Measurements from ENCODE around the gene XIRP1. TPM values are rescaled to one million over a fixed set of nuclear protein-coding genes. Genes with fewer than 3 reads are reported as not detected.

The XIRP1 gene
- total RNA-seq, 4 donors from 2014 or later: 0.40 to 6.0 TPM; not detected in 2

DNA sequence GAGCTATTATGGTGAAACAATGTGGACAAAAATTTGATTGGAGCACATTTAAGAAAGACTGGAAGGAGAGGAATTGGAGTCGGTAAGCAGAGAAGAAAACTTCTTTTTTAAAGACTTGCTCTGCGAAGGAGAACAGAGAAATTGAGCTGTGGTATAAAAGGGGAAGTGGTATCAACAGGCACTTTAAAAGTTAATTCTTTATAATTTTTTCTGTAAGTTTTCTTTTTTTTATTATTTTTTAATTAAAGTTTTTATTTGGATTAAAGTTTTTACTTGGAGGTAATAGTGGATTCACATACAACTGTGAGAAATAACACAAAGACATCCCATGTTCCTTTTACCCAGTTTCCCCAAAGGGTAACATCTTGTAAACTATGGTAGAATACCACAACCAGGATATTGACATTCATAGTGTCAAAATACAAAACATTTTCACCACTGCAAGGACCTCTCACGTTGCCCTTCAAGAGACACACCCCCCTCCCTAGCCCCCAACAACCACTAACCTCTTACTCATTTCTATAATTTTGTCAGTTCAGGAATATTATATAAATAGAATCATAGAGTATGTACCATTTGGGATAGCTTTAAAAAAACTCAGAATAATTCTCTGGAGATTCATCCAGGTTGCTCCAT is 33.8 kb upstream of the XIRP1 start:
- no peak for DNase-seq
- Histone ChIP-seq H3K4me3 (no peak overlapping the region), H3K27me3 (no peaks in the 10 kb centered on the region), H3K9me3 (no peaks in the 10 kb centered on the region), H3K4me1 (peaks cover 0 to 4% (median 0%) of the 10 kb centered on the region in 4 donors), H3K27ac (no peak overlapping the region), H3K36me3 (no peaks in the 10 kb centered on the region)
- no peak for TF ChIP-seq EP300 (IDR thresholded peaks at IDR 0.05; ENCODE audit: low read depth)
- TF ChIP-seq POLR2A (IDR thresholded peaks at IDR 0.05): no peak
- no peak for TF ChIP-seq POLR2AphosphoS5 (IDR thresholded peaks at IDR 0.05)
- TF ChIP-seq, protein P1, sequence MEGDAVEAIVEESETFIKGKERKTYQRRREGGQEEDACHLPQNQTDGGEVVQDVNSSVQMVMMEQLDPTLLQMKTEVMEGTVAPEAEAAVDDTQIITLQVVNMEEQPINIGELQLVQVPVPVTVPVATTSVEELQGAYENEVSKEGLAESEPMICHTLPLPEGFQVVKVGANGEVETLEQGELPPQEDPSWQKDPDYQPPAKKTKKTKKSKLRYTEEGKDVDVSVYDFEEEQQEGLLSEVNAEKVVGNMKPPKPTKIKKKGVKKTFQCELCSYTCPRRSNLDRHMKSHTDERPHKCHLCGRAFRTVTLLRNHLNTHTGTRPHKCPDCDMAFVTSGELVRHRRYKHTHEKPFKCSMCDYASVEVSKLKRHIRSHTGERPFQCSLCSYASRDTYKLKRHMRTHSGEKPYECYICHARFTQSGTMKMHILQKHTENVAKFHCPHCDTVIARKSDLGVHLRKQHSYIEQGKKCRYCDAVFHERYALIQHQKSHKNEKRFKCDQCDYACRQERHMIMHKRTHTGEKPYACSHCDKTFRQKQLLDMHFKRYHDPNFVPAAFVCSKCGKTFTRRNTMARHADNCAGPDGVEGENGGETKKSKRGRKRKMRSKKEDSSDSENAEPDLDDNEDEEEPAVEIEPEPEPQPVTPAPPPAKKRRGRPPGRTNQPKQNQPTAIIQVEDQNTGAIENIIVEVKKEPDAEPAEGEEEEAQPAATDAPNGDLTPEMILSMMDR (IDR thresholded peaks at IDR 0.05): no peak
- intact Hi-C loops (cut with DNase I; ENCODE audit: low total_unique reads): no loop called here
- in situ Hi-C loops (cut with MboI; ENCODE audit: low pct_ligation_motif_present in 1 of 4, low pct_unique_long_range_greater_than_20kb in 1 of 4, low sequenced_read_pairs in 3 of 4): no loop called here
- 45 to 47% methylated on average over 3 of the region's 3 CpGs for WGBS, 2 donors (ENCODE audit: low coverage in 1 of 2)

DNA sequence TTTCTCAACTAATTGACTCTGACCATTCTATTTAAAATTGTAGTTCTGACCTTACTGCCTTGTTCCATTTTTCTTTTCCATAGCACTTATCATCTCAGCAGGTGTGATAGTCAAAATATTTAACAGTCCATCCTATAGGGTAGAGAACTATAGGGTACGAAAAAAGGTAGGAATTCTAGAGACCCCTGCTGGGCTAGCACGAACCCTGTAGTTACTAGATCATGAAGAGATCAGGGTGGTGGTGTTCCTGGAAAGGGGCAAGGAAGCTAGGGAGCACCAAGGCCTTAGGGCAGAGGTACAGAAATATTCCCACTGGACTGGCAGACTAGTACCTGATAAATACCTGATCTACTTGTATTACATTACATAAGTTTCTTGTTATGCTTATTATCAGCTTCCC is 31.9 kb upstream of the XIRP1 start:
- intact Hi-C loops (cut with DNase I; ENCODE audit: low total_unique reads): no loop called here
- 79 to 80% methylated on average over 2 of the region's 2 CpGs for WGBS, 2 donors (ENCODE audit: low coverage in 1 of 2)
- TF ChIP-seq POLR2AphosphoS5 (IDR thresholded peaks at IDR 0.05) (no peak), POLR2A (IDR thresholded peaks at IDR 0.05) (no peak), EP300 (IDR thresholded peaks at IDR 0.05; ENCODE audit: low read depth) (no peak)
- TF ChIP-seq, protein P1 (IDR thresholded peaks at IDR 0.05): no peak
- Histone ChIP-seq H3K4me1 (peaks cover 0 to 4% (median 0%) of the 10 kb centered on the region in 4 donors), H3K36me3 (no peaks in the 10 kb centered on the region), H3K27me3 (no peaks in the 10 kb centered on the region), H3K27ac (no peak overlapping the region), H3K9me3 (no peaks in the 10 kb centered on the region), H3K4me3 (no peak overlapping the region)
- in situ Hi-C loops (cut with MboI; ENCODE audit: low pct_ligation_motif_present in 1 of 4, low pct_unique_long_range_greater_than_20kb in 1 of 4, low sequenced_read_pairs in 3 of 4): loop anchor here in 1 of 4 donors (25.0 kb wide), 1 partner anchor 163 kb away; the partner anchor contains the start of gene SLC25A38
- no peak for DNase-seq

DNA sequence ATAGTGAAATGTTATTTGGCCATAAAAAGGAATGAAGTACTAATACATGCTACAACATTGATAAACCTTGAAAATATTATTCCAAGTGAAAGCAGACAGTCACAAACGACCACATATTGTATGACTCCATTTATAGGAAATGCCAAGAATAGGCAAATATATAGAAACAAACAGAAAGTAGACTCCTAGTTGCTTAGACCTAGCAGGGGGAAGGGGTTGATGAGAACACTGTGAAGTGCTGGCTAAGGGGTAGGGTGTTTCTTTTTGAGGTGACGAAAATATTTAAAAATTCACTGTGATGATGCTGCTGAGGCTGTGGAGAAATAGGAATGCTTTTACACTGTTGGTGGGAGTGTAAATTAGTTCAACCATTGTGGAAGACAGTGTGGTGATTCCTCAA is 30.5 kb upstream of the XIRP1 start:
- Histone ChIP-seq H3K27me3 (no peaks in the 10 kb centered on the region), H3K36me3 (no peaks in the 10 kb centered on the region), H3K9me3 (no peaks in the 10 kb centered on the region), H3K4me1 (peaks cover 0 to 4% (median 0%) of the 10 kb centered on the region in 4 donors), H3K4me3 (no peak overlapping the region), H3K27ac (no peak overlapping the region)
- 72 to 78% methylated on average over 2 of the region's 2 CpGs for WGBS, 2 donors (ENCODE audit: low coverage in 1 of 2)
- DNase-seq: no peak
- TF ChIP-seq, protein P1 (IDR thresholded peaks at IDR 0.05): no peak
- no peak for TF ChIP-seq POLR2AphosphoS5 (IDR thresholded peaks at IDR 0.05)
- TF ChIP-seq EP300 (IDR thresholded peaks at IDR 0.05; ENCODE audit: low read depth): no peak
- TF ChIP-seq POLR2A (IDR thresholded peaks at IDR 0.05): no peak
- intact Hi-C loops (cut with DNase I; ENCODE audit: low total_unique reads) (no loop called here), in situ Hi-C loops (cut with MboI; ENCODE audit: low pct_ligation_motif_present in 1 of 4, low pct_unique_long_range_greater_than_20kb in 1 of 4, low sequenced_read_pairs in 3 of 4) (loop anchor here in 1 of 4 donors (25.0 kb wide), 1 partner anchor 164 kb away; the partner anchor contains the start of gene SLC25A38)

DNA sequence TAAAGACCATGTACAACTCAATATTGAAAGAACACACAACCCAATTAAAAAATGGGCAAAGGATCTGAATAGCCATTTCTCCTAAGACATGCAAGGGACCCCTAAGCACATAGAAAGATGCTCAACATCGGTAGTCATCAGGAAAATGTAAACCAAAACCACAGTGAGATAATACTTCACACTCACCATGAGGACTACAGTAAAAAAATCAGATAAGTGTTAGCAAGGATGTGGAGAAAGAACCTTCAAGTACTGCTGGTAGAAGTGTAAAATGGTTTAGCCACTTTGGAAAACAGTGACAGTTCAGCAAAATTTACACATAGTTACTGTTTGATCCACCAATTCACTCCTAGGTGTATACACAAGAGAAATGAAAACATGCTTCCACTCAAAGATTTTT is 30.1 kb upstream of the XIRP1 start:
- WGBS, 2 donors (ENCODE audit: low coverage in 1 of 2): 71 to 78% methylated on average over 1 of the region's 1 CpG
- intact Hi-C loops (cut with DNase I; ENCODE audit: low total_unique reads) (no loop called here), in situ Hi-C loops (cut with MboI; ENCODE audit: low pct_ligation_motif_present in 1 of 4, low pct_unique_long_range_greater_than_20kb in 1 of 4, low sequenced_read_pairs in 3 of 4) (loop anchor here in 1 of 4 donors (25.0 kb wide), 1 partner anchor 165 kb away; the partner anchor contains the start of gene SLC25A38)
- H3K36me3 ChIP-seq: no peaks in the 10 kb centered on the region
- H3K4me1 ChIP-seq: peaks cover 0 to 4% (median 0%) of the 10 kb centered on the region in 4 donors
- no peak for TF ChIP-seq EP300 (IDR thresholded peaks at IDR 0.05; ENCODE audit: low read depth)
- no peak for TF ChIP-seq POLR2AphosphoS5 (IDR thresholded peaks at IDR 0.05)
- TF ChIP-seq POLR2A (IDR thresholded peaks at IDR 0.05): no peak
- TF ChIP-seq, protein P1 (IDR thresholded peaks at IDR 0.05): no peak
- no peak overlapping the region for H3K27ac ChIP-seq
- H3K27me3 ChIP-seq: no peaks in the 10 kb centered on the region
- no peaks in the 10 kb centered on the region for H3K9me3 ChIP-seq
- H3K4me3 ChIP-seq: no peak overlapping the region
- no peak for DNase-seq
